HCT116 (cell line): ENCODE results near the gene NFKB2.

ENCODE experiments used
- CTCF ChIP-seq, 3 experiments: fragments of 200-600 bp in 1 of 3; sonication (generic) in 1 of 3; IDR thresholded peaks in 2 of 3; conservative IDR thresholded peaks in 1 of 3; 2 replicates each; pipeline ENCODE4 v1.5.1; 2012 to 2017; ENCODE audit warnings: low read depth in 2 of 3, low read length in 2 of 3, antibody characterized with exemption in 1 of 3, borderline replicate concordance in 1 of 3, control low read depth in 1 of 3, mild to moderate bottlenecking in 1 of 3, mixed read lengths in 1 of 3, mixed run types in 1 of 3, moderate library complexity in 1 of 3; ENCODE audit not compliant: insufficient read depth in 1 of 3
- EZH2 ChIP-seq: fragments of 200-600 bp; sonication (generic); IDR thresholded peaks from 2 replicates; pipeline ENCODE4 v1.6.1; 2017; ENCODE audit warnings: antibody characterized with exemption, mixed run types
- MAX ChIP-seq: IDR thresholded peaks from 2 replicates; pipeline ENCODE4 v1.6.1; 2012
- POLR2A ChIP-seq: IDR thresholded peaks from 2 replicates; pipeline ENCODE4 v1.7.0; 2011; ENCODE audit warnings: borderline replicate concordance; ENCODE audit not compliant: insufficient read depth, insufficient read length; ENCODE audit errors: extremely low read depth
- SRF ChIP-seq: IDR thresholded peaks from 2 replicates; pipeline ENCODE4 v1.6.1; 2012; ENCODE audit warnings: low read depth
- TCF7L2 ChIP-seq: IDR thresholded peaks from 2 replicates; pipeline ENCODE4 v1.7.0; 2011; ENCODE audit warnings: borderline replicate concordance, inconsistent platforms; ENCODE audit not compliant: insufficient read depth, insufficient read length; ENCODE audit errors: extremely low read depth

GRCh38 chr10:102435133-102435497 is 39.6 kb downstream of the NFKB2 start:
- TF ChIP-seq POLR2A (no peak), TCF7L2 (no peak), CTCF (IDR thresholded peaks at IDR 0.05 in 2 of 3, conservative IDR thresholded peaks at IDR 0.05 in 1 of 3; ENCODE audit: borderline replicate concordance in 1 of 3, insufficient read depth in 1 of 3, low read depth in 2 of 3, low read length in 2 of 3) (no peak), EZH2 (no peak), SRF (no peak), MAX (no peak)
